ENCODE data around the gene DYNC2I2.

Gene DYNC2I2

DNA sequence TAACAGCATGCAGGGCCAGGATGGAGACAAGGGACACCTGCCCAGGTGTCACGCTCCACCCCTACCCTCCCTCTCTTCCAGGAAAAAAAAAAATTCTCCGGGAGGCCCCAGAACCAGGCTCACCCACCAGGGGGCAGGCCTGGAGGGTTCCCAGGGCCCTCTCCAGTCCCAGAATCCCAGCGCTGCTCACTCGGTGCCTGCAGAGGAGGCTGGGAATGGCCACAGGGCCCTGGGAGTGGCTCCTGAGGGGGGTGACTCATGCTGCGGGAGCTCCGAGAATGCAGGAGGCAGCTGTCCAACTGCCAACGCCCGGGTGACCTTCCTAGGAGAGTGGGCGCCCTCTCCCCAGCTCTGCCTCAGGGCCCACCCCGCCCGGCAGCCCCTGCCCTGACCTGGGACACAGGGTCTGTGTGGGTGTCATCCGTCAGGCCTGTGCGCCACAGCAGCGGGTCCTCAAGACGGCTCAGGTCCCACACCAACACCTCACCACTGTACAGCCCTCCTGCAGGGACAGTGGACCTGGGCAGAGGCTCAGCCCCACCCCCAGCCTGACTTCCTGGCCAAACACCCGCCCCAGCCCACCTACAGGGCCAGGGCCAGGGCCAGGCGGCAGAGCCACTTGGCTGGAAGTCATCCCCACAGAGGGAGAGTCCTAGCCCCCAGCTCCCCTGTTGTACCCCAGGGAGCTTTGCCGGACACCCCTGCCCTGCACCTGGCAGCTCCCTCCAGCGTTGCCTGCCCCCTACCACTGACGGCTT is 21.2 kb downstream of the DYNC2I2 start:
- DNase-seq = no peak

DNA sequence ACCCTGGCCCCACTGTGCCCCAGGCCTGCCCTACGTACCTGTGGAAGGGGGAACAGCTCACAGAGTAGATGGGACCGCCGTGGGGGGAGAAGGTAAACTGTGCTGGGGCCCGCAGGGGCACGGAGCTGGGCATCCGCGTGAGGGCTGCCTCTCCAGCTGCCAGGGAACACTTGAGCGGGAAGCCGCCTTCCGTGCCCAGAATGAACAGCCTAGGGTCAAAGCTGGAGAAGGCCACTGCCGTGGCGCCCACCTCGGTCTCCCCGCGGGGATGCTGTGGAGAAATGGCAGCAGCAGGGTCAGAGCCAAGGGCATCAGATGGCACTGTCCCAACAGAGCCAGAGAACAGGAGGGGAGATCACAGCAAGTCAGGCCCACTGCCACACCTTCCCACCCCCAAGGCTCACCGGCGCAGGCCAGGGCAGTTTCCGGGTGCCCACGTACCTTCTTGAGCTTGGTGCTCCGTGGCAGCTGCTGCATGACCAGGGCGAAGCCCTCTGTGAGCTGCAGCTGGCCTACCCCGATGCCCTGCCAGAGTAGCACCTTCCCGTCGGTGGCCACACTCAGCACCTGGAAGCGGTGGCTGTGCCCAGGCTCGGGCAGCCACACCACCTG is 21.9 kb downstream of the DYNC2I2 start:
- no peak for DNase-seq

DNA sequence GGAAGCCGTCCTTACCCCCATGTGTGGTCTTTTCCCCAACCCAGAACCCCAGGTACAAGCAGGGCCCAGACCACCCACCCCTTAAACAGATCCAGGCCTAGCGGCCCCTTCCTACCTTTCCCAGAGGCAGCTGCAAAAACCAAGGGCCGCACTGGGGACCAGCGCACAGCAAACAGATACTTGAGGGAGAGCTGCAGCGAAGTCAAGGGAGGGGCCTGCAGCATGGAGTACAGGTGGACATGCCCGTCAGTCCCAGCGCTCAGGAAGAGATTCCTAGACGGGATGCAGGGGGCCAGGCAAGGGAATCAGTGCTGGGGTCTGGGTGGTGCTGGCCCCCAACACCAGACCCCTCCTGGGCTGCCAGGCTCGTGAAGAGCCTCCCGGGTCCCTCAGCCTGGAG is 22.5 kb downstream of the DYNC2I2 start:
- DNase-seq = no peak

- DNase-seq = no peak
Observed at GRCh38 chr9:128633601-128634000, 23.0 kb downstream of the DYNC2I2 start.

DNA sequence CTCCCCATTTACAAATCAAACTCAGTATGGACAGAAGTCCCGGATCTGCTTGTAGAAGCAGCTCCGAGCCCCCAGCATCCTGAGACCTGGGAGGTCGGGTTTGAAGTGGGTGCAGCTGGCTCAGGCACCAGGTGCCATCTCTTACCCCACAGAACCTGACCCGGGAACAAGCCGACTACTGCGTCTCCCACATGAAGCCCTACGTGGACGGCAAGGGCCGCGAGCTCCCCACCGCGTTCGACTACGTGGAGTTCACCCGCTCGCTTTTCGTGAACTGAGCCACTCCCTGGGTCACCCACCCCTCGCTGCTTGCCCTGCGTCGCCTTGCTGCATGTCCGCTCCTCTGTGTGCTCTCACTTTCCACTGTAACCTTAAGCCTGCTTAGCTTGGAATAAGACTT is 23.6 kb downstream of the DYNC2I2 start:
- DNase-seq = no peak

- no peak for DNase-seq
Observed at GRCh38 chr9:128632486-128632885, 24.2 kb downstream of the DYNC2I2 start.

DNA sequence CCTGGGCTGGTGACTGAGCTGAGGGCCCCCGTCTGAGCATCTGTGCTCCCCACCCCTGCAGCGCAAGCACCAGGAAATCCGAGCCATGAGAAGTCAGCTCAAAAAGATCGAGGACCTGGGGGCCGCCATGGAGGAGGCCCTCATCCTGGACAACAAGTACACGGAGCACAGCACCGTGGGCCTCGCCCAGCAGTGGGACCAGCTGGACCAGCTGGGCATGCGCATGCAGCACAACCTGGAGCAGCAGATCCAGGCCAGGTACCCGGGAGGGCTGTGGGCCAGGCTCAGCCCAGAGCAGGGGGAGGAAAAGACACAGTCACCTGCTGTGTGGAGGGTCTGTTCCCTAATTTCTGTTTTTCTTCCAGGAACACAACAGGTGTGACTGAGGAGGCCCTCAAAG is 24.6 kb downstream of the DYNC2I2 start:
- no peak for DNase-seq

- no peak for DNase-seq
Observed at GRCh38 chr9:128631636-128632035, 25.0 kb downstream of the DYNC2I2 start.

DNA sequence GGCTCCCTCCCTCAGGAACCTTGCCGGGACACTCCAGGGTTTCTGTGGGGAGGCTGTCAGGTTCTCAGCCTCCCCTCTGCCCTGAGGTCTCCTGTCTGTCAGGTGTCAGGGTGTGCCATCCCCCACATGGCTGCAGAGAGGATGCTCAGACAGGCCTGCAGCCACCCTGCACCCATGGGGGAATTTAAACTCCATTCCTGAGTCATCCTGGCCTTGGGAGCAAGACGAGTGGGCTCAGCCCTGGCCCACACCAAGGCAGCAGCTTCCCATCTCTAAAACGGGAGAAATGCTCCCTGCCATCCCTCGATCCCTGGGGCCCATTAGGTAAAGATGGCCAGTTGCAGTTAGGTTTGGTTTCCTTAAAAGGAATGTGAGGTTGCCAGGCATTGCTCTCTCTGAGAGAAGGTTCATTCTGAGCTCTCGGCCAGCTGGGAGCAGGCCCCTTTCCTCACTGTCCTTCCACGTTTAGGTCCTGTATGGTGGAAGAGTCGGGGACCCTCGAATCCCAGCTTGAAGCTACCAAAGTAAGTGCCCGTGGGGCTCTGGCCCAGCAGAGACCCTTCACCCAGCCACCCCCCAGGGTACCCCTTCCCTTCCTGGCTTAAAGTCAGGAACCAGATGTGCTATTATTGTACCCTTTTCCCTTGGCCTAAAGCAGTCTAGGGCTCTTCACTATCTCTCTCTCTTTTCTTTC is 26.6 kb downstream of the DYNC2I2 start:
- no peak for DNase-seq

DNA sequence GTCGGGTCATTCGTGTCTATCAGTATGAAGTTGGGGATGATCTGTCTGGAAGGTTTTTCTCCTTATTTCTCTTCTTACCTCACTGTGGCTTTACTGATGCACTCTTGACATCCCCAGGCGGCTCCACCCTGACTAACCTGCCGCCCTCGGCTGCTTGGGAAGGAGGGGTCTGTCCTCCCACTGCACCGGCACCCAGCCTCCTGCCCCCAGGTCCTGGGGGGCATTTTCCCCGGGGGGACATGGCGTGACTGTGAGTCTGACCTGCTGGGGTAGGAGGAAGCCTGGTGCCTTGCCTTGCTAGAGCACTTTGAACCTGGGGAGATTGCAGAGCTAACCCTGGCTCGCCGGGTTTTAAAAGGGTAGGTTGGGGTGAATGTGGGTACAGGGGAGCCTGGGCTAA is 27.5 kb downstream of the DYNC2I2 start:
- no peak for DNase-seq

DNA sequence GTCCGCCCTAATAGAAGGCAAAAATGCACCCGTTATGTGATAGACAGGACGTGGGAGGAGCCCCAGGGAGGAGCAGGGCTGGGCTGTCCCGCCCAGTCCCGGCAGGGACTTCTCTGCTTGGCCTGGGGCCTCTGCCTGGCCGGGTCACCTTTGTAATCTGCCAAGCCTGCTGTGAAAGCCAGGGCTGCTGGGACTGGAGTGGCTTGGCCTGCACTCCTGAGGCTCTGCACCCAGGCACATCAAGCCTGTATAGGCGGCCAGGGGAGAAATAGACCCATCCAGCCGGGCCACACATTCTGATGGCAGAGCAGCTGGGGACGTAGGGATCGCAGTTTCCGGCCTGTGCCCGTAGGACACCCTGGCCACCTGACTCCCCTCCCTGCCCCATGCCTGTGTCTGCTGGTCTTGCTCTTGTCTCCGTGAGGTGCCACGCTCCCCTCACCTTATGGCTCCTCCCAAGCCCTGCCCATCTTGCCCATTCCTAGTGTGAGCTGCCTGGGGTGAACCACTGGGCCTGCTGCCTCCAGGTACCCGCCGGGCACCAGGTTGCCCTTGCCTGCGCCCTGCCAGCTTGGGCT is 28.1 kb downstream of the DYNC2I2 start:
- DNase-seq = no peak

- DNase-seq = no peak
Observed at GRCh38 chr9:128627906-128628305, 28.7 kb downstream of the DYNC2I2 start.

DNA sequence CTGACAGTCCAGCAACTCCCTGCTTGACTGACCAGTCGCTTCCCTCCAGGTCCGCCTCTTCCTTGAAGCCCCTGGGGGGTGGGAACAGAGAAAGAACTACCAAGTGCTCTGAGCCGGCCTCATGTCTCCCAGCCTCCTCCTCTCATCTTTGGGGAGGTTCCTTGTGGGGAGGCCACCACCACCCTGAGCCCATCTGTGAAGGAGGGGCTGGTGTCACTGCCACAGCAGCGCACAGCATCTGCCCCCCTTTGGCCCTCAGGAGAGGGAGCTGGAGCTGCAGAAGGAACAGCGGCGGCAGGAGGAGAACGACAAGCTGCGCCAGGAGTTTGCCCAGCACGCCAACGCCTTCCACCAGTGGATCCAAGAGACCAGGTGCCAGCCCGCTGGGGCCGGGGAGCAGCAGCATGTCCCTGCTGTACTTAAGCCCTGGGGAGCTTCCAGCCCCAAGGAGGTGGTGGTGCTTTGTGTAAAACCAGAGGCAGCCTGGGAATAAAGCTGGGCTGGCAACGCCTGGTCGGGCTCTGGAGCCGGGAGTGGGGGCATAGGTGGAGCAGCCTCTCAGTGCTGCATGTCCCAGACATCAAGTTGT is 29.4 kb downstream of the DYNC2I2 start:
- DNase-seq = no peak

- no peak for DNase-seq
Observed at GRCh38 chr9:128626181-128626580, 30.5 kb downstream of the DYNC2I2 start.

DNA sequence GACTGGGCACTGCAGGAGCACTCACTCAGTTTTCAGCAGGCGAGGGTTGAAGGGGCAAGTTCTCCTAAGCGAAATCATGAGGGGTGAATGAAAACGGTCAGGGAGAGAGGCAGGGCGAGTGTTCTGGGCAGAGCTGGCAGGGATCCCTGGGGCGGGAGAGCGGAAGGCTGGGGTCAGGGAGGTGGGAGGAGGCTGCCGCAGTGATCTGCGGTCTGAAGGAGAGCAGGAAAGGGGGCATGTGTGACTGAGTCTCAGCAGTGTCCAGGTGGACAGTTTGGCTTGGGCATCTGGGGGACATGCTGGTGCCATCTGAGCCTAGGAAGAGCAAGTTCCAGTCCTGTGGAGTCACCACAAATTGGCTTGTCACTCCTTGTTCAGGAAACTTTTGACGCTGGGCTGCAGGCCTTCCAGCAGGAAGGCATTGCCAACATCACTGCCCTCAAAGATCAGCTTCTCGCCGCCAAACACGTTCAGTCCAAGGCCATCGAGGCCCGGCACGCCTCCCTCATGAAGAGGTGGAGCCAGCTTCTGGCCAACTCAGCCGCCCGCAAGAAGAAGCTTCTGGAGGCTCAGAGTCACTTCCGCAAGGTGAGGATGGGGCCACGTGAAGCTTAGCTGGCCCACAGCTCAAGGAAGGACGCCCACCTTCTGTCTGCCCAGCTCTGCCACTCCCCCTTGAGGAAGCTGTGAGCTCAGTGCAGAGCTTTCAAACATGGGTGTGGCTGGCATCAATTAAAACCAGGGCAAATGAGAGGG is 31.1 kb downstream of the DYNC2I2 start:
- DNase-seq = no peak

DNA sequence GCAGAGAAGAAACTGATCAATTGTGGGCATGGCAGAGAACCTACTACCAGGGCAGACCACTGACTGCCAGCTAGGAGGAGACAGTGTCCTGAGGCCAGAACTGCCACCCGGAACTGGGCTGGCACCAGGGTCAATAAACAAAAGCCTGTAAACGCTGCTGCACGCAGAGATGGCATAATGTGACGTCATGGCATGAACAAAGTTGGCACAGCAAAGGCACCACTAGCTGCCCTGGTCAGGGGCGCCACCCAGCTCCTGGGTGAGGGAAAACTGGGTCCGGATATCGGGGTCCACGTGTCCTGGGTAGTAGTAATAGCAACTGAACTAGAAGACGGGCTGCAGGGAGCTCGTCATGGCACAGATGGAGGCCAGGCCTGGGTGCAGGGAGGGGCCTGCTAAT is 32.1 kb downstream of the DYNC2I2 start:
- DNase-seq = no peak

- no peak for DNase-seq
Observed at GRCh38 chr9:128621730-128622455, 34.8 kb downstream of the DYNC2I2 start.

DNA sequence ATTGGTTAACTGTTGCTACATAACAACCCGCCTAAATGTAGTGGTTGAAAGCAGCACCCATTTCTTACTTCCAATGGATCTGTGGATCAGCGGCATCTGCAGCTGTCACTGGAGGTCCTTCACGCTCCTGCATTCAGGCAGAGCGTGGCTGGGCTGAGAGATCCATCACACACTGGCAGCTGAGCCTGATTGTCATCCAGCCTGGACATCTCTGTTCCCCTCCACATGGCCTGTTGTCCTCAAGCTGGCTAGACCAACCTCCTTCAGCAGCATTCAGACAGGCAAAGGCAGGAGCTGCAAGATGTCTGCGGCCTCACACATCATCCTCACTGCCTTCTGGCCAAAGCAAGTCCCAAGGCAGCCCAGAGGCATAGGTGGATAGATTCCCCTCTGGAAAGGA is 36.9 kb downstream of the DYNC2I2 start:
- DNase-seq = no peak

DNA sequence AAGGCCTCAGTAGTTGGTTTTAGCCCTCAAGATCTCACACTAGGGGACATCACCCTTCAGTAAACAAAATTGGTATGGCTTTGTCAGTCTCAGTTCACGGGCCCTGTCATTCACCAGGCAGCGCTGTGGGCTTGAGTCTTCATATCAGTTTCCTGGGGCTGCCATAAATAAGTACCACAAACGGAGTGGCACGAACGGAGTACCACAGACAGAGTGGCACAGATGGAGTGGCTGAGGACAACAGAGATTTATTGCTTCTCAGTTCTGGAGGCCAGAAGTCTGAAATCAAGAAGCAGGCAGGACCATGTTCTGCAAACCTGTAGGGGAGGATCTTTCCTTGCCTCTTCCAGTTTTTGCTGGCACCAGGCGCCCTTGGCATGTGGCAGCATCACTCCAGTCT is 37.5 kb downstream of the DYNC2I2 start:
- DNase-seq = no peak

DNA sequence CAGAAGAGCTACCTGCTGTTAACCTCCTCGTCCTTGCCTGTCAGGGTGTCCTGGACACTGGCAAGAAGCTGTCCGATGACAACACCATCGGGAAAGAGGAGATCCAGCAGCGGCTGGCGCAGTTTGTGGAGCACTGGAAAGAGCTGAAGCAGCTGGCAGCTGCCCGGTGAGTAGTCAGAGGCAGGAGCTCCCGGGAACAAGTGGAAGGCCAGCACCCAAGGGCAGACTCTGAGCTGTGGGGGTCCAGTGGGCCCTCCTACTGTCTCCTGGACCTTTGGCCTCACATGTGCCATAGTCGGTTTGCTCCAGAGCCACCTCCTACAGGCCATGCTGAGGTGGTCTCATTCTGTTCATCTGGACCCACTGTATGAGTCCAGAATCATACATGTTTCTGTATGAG is 38.7 kb downstream of the DYNC2I2 start:
- no peak for DNase-seq

GRCh38 chr9:128615571-128615970 is 41.1 kb downstream of the DYNC2I2 start:
- DNase-seq = no peak

- no peak for DNase-seq
Observed at GRCh38 chr9:128614728-128615127, 41.9 kb downstream of the DYNC2I2 start.
